GM06990 (cell line): ENCODE data around the gene AP3D1.

Experiments
- DNase-seq: peaks from one replicate; pipeline ENCODE4 v3.0.0-alpha.2; 2011; ENCODE audit not compliant: insufficient read length; ENCODE audit errors: extremely low read depth
- H3K27me3 ChIP-seq: replicated peaks from 2 replicates; pipeline ENCODE4 v1.6.0; 2011; ENCODE audit warnings: low read length; ENCODE audit not compliant: control insufficient read depth, insufficient read depth
- H3K36me3 ChIP-seq: 2 replicates; pipeline ENCODE4 v1.5.1; 2011; ENCODE audit warnings: low read length; ENCODE audit not compliant: control insufficient read depth, insufficient read depth
- H3K4me3 ChIP-seq: replicated peaks from 2 replicates; pipeline ENCODE4 v1.5.1; 2011; ENCODE audit warnings: low read depth, mild to moderate bottlenecking, control low read depth, low read length
- TF ChIP-seq, protein P1 (sequence below): IDR thresholded peaks from 2 replicates; pipeline ENCODE4 v1.5.1; 2011; ENCODE audit warnings: low read length, control low read depth, mild to moderate bottlenecking, inconsistent platforms; ENCODE audit not compliant: insufficient read depth, poor library complexity, severe bottlenecking

The AP3D1 gene

DNA sequence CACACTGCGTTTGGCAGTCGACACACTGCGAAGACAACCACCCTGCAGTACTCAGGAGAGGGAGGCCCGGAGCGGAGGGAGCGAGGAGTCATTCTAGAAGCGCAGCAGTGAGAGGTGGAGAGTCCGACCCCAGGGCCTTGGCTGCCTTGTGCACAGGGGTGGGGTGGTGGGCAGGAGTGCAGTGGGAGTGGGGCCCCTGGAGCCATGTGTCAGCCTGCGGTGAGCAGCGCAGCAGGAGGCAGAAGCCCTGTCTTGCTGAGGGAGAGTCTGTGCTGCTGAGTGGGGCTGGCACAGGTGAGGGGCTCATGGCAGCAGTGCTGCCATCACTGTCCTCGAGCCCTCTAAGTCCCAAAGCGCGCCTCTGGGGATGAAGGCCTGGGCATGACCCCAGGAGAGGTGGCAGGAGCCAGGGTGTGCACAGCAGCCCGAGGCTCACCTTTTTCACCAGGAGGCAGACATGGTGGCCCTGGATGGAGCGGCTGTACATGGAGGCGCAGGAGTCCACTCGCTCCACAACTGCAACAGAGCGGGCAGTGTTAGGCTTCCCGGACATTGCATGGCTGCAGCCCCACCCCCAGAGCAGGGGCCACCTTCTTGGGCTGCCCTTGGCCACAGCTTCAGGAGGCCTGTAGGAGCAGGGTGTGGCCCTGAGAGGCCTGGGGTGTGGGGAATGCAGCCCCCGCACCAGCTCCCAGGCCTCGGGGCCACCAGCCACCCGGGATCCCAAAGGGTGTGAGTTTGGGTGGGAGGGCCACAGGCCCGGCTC lies 42.9 kb downstream of the AP3D1 start:
- H3K27me3 ChIP-seq, result no peaks in the 10 kb centered on the region
- H3K4me3 ChIP-seq, result no peak overlapping the region
- peaks cover 54% of the 10 kb centered on the region for H3K36me3 ChIP-seq
- DNase-seq, result no peak
- TF ChIP-seq, protein P1, sequence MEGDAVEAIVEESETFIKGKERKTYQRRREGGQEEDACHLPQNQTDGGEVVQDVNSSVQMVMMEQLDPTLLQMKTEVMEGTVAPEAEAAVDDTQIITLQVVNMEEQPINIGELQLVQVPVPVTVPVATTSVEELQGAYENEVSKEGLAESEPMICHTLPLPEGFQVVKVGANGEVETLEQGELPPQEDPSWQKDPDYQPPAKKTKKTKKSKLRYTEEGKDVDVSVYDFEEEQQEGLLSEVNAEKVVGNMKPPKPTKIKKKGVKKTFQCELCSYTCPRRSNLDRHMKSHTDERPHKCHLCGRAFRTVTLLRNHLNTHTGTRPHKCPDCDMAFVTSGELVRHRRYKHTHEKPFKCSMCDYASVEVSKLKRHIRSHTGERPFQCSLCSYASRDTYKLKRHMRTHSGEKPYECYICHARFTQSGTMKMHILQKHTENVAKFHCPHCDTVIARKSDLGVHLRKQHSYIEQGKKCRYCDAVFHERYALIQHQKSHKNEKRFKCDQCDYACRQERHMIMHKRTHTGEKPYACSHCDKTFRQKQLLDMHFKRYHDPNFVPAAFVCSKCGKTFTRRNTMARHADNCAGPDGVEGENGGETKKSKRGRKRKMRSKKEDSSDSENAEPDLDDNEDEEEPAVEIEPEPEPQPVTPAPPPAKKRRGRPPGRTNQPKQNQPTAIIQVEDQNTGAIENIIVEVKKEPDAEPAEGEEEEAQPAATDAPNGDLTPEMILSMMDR, result no peak

DNA sequence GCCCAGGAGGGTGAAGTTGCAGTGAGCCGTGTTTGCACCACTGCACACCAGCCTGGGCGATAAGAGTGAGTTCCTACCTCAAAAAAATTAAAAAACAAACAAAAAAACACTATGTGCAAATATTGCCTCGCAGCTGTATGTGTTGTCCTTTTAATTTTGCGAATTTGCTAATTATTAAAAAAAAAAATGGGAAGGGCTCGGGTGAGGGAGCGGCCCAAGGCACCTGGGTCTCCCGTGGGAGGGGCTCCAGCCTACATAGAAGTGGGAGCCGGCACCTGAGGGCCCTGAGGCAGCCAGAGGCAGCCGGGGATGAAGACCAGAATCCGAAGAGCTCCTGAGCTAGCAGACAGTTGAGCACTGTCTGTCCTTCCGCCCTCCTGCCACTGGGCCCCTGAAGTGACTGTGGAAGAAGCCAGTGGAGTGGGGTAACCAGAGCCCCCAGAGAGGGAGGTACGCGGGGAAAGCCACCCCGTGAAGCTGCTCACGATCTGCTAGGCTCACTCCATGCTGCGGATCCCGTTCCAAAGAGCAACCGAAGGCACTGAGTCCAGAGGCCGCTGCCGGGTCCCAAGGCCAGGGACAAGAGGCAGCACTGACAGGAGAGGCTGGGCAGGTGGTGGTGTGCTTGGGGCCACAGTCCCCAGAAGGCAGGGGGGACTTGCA lies 48.2 kb downstream of the AP3D1 start:
- H3K36me3 ChIP-seq, result peaks cover 31% of the 10 kb centered on the region
- TF ChIP-seq, protein P1, result no peak
- no peak for DNase-seq
- H3K27me3 ChIP-seq, result no peaks in the 10 kb centered on the region
- H3K4me3 ChIP-seq, result no peak overlapping the region

DNA sequence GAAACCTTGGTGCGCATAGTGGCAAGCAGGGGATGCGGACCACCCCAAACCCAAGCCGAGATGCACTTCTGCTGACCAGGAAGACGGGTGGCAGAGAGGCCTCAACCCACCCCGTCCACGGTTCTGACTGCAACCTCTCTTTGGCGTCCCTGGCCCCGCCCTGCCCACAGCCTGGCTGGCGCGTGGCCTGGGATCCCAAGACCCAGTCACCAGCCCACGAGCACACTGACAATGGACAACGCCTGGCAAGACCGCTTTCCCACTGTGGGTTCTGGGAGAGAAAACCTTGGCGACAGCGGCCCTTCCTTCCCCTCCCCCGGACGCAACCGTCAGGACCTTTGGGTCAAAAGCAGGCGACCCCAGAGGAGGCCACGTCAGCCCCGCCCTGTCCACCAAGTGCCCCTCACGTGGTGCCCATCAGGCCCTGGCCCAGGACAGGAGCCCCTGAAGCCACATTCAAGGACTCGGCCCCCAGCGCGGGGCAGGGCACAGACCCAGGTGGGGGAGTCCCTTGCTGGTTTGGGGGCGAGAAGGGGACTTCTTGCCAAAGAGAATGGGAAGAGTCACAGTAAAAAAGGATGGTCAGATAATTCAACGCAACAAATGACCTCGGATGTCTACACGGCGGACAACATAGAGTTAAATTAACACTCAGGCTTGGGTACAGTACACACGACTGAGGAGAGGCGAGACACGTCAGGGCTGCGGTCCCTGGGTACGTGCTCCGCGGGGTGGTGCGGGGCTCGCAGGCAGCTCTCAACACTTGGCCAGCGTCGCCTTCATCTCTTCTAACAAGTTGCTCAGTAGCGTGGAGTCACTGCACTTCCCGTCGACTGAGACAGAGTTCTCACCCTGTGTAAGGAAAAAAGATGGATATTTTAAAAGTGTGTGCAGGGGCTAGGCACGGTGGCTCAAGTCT lies 49.7 kb downstream of the AP3D1 start:
- Histone ChIP-seq H3K4me3 (no peak overlapping the region), H3K27me3 (no peaks in the 10 kb centered on the region), H3K36me3 (peaks cover 30% of the 10 kb centered on the region)
- DNase-seq, result no peak
- TF ChIP-seq, protein P1, result no peak

DNA sequence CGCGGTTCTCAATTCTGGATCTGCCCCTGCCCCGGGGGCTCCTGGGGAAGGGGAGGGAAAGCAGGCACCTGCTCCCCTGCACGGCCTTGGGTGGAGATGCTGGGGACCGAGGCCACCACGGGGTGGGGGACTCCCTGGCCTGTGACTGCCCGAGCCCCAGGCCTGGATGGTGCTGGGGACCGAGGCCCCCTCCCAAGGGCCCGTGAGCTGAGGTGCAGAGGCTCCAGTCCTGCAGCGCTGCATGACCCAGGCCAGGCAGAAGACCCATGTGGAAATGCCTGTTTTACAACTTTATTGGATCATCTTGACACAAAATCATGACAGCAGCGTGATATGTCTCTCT lies 50.7 kb downstream of the AP3D1 start:
- TF ChIP-seq, protein P1, result no peak
- Histone ChIP-seq H3K4me3 (no peak overlapping the region), H3K27me3 (no peaks in the 10 kb centered on the region), H3K36me3 (peaks cover 25% of the 10 kb centered on the region)
- DNase-seq, result no peak

DNA sequence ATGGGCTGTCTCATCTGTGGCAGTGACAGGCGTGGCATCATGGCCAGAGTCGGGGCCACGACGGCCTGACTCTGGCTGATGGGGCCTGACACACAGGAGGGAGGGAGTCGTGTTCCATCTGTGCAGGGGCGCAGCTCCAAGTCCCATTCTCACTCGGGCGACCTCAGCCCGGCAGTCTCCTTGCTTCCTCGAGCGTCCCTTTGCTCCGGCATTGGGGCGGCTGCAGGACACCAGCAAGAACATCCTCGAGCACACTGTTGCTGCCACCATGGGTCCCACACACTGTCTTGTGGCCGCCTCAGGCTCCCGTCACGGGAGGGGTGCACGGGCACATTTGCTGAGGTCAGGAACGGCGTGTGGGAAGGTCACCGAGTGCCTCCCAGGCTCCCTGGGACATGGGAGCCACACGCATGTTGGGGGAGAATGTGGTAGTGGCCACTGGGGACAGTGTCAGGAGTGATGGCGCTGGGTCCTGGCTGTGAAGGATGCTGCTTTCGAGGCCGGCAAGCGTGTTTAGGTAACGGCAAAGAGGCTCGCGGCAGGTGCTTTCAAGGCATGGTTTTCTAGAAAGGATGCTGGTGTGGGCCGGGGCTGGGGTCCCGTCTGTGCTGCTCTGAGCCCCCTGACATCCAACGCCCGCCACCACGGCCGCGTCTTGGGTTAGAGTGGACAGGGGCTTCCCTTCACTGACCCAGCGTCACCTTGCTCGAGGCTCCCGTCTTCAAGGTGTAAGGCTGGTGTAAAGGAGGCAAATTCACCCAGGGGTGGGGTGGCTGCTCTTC lies 51.2 kb downstream of the AP3D1 start:
- no peak for DNase-seq
- Histone ChIP-seq H3K27me3 (no peaks in the 10 kb centered on the region), H3K36me3 (peaks cover 24% of the 10 kb centered on the region), H3K4me3 (no peak overlapping the region)
- TF ChIP-seq, protein P1, result no peak
